SK-N-SH (cell line): Measurements from ENCODE around the gene ZNF705A. TPM values are rescaled to one million over a fixed set of nuclear protein-coding genes. Genes with fewer than 3 reads are reported as not detected.
"Not testable (repeated sequence)": the region's sequence is repeated elsewhere in the genome, so short reads cannot be mapped to it uniquely, and the experiment has no call there.

ENCODE experiments used
- CTCF ChIA-PET: fragments of 300-600, 350-600 bp; formaldehyde crosslinking; extraction: SDS; loops from one replicate; lab custom pipeline; 2021; lab: Yijun Ruan, JAX
- POLR2A ChIA-PET: fragments of 350-600 bp; sonication (Branson Sonifier 250); formaldehyde crosslinking; extraction: SDS; loops from one replicate; lab custom pipeline; 2020; ENCODE audit warnings: antibody characterized with exemption, inconsistent platforms; lab: Yijun Ruan, JAX
- DNase-seq: peaks from one replicate; pipeline ENCODE4 v3.0.0; 2012
- H2AFZ ChIP-seq: fragments of 200-600 bp; sonication (generic); 2 replicates; pipeline ENCODE4 v1.8.1; 2016; ENCODE audit warnings: antibody characterized with exemption, mild to moderate bottlenecking, low read depth
- H3F3A ChIP-seq: fragments of 200-600 bp; sonication (generic); replicated peaks from 2 replicates; pipeline ENCODE3; 2016; ENCODE audit warnings: antibody characterized with exemption, mild to moderate bottlenecking; ENCODE audit not compliant: insufficient read depth
- H3K27ac ChIP-seq, 2 experiments: fragments of 200-500 bp in 1 of 2; fragments of 200-600 bp in 1 of 2; sonication (Bioruptor generic) in 1 of 2; sonication (generic), shearing (Covaris generic) in 1 of 2; 2 replicates each; pipeline versions ENCODE4 v1.5.1 to v1.6.1; 2014 to 2016; ENCODE audit warnings: low read depth in 2 of 2, inconsistent platforms in 1 of 2, low read length in 1 of 2, mild to moderate bottlenecking in 1 of 2, mixed read lengths in 1 of 2
- H3K27me3 ChIP-seq: fragments of 200-600 bp; sonication (generic), shearing (Covaris generic); 2 replicates; pipeline ENCODE4 v1.6.1; 2016; ENCODE audit warnings: mixed run types; ENCODE audit not compliant: insufficient read depth
- H3K36me3 ChIP-seq, 2 experiments: fragments of 200-500 bp in 1 of 2; fragments of 200-600 bp in 1 of 2; sonication (Bioruptor generic) in 1 of 2; sonication (generic) in 1 of 2; replicated peaks in 1 of 2; 2 replicates each; pipeline versions ENCODE3 to v1.5.1; 2014 to 2016; ENCODE audit warnings: low read length in 1 of 2, mild to moderate bottlenecking in 1 of 2; ENCODE audit not compliant: insufficient read depth in 2 of 2, control insufficient read depth in 1 of 2
- H3K4me1 ChIP-seq, 2 experiments: fragments of 200-500 bp in 1 of 2; fragments of 200-600 bp in 1 of 2; sonication (Bioruptor generic) in 1 of 2; sonication (generic), shearing (Covaris generic) in 1 of 2; 2 replicates each; pipeline versions ENCODE4 v1.5.1 to v1.6.1; 2014 to 2016; ENCODE audit warnings: low read depth in 1 of 2, low read length in 1 of 2, mixed run types in 1 of 2; ENCODE audit not compliant: insufficient read depth in 2 of 2, control insufficient read depth in 1 of 2
- H3K4me2 ChIP-seq: fragments of 200-600 bp; sonication (generic), shearing (Covaris generic); 2 replicates; pipeline ENCODE4 v1.6.1; 2017; ENCODE audit warnings: mixed run types
- H3K4me3 ChIP-seq, 2 experiments: fragments of 200-500 bp in 1 of 2; fragments of 200-600 bp in 1 of 2; sonication (Bioruptor generic) in 1 of 2; sonication (generic), shearing (Covaris generic) in 1 of 2; 2 replicates each; pipeline versions ENCODE4 v1.5.1 to v1.8.1; 2014 to 2016; ENCODE audit warnings: low read depth in 2 of 2, inconsistent platforms in 1 of 2, low read length in 1 of 2, mild to moderate bottlenecking in 1 of 2, mixed read lengths in 1 of 2, moderate library complexity in 1 of 2
- H3K79me2 ChIP-seq: fragments of 200-600 bp; sonication (generic); 2 replicates; pipeline ENCODE4 v1.8.1; 2017; ENCODE audit warnings: mild to moderate bottlenecking; ENCODE audit not compliant: insufficient read depth
- H3K9ac ChIP-seq: fragments of 200-600 bp; sonication (generic); 2 replicates; pipeline ENCODE4 v1.6.1; 2017; ENCODE audit warnings: mixed run types
- H3K9me2 ChIP-seq: fragments of 200-600 bp; sonication (generic); 2 replicates; pipeline ENCODE4 v1.6.1; 2017; ENCODE audit warnings: mixed run types
- H3K9me3 ChIP-seq: fragments of 200-600 bp; sonication (generic); 2 replicates; pipeline ENCODE4 v1.6.1; 2017; ENCODE audit warnings: mixed run types, mild to moderate bottlenecking, moderate library complexity
- H4K20me1 ChIP-seq: fragments of 200-600 bp; sonication (generic); 2 replicates; pipeline ENCODE4 v1.6.1; 2017; ENCODE audit warnings: mild to moderate bottlenecking, mixed run types; ENCODE audit not compliant: insufficient read depth
- CHD2 ChIP-seq: fragments of 150-350 bp; IDR thresholded peaks from 2 replicates; pipeline ENCODE4 v1.6.1; 2018; ENCODE audit warnings: low read length; ENCODE audit not compliant: partially characterized antibody
- FOXM1 ChIP-seq: IDR thresholded peaks from 2 replicates; pipeline ENCODE4 v1.4.0; 2012; ENCODE audit warnings: low read depth, mild to moderate bottlenecking
- GATA2 ChIP-seq: sonication (generic); formaldehyde crosslinking; IDR thresholded peaks from 2 replicates; pipeline ENCODE4 v1.5.0; 2020; ENCODE audit warnings: mild to moderate bottlenecking, missing genetic modification reagents
- POLR2AphosphoS5 ChIP-seq: IDR thresholded peaks from 2 replicates; pipeline ENCODE4 v1.6.1; 2012; ENCODE audit warnings: low read depth, low read length
- RAD21 ChIP-seq: IDR thresholded peaks from 2 replicates; pipeline ENCODE4 v1.6.1; 2012; ENCODE audit warnings: mild to moderate bottlenecking, low read length
- TCF12 ChIP-seq: IDR thresholded peaks from 2 replicates; pipeline ENCODE4 v1.4.0; 2012
- USF1 ChIP-seq: IDR thresholded peaks from 2 replicates; pipeline ENCODE4 v1.4.0; 2012; ENCODE audit warnings: low read depth, borderline replicate concordance
- WGBS: methylation state at CpG from one replicate; pipeline ENCODE4 v1.1.6; 2017; ENCODE audit warnings: low lambda C conversion rate; 5-methylcytosine and 5-hydroxymethylcytosine counted together
- polyA plus RNA-seq, 3 experiments: library from polyadenylated mRNA; depleted of rRNA; stranded (reverse); fragments of >200 nt; gene quantifications; 2 replicates each; pipeline ENCODE4 v1.2.3, GENCODE V29; 2012

Gene ZNF705A
- polyA plus RNA-seq, 1 of the 3 experiments (the other 2 are of a cell fraction): not detected

- H2AFZ ChIP-seq, H3K4me1 ChIP-seq, H3K9me2 ChIP-seq, H3K9me3 ChIP-seq, H3K27me3 ChIP-seq, DNase-seq, H4K20me1 ChIP-seq, H3F3A ChIP-seq, H3K79me2 ChIP-seq, H3K9ac ChIP-seq, H3K27ac ChIP-seq, CTCF ChIA-PET, H3K4me2 ChIP-seq, H3K36me3 ChIP-seq, POLR2A ChIA-PET, H3K4me3 ChIP-seq: not testable (repeated sequence)
- WGBS: 67% methylated on average over 5 of the region's 16 CpGs
These were observed 65.5 kb downstream of the ZNF705A start for GRCh38 chr12:8222303-8222702.

DNA sequence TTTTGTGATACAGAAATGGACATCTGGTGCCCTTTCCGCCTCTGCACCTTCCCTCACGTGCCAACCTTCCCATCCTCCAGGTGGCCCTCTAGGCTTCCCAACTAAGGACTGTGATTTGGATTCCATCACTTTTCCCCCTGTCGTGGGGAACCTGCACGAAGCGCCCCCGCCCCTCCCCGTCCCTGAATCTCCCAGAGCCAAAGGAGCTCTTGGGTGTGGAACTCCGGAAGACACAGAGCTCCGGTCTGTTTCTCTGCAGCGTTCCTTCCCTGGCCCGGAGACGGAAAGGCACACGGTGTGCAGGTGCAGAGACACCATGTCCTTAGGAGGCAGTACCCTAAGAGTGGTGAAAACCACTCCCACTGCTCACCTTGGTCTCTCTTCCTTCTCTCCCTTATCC, 66.8 kb downstream of the ZNF705A start:
- H3F3A ChIP-seq, H3K4me3 ChIP-seq, POLR2A ChIA-PET, H3K27me3 ChIP-seq, H3K79me2 ChIP-seq, H3K9me2 ChIP-seq, H3K4me2 ChIP-seq, H3K36me3 ChIP-seq, CTCF ChIA-PET, H4K20me1 ChIP-seq, H3K9me3 ChIP-seq, H3K27ac ChIP-seq, H3K4me1 ChIP-seq, H3K9ac ChIP-seq, H2AFZ ChIP-seq, DNase-seq: not testable (repeated sequence)
- WGBS: 55% methylated on average over 9 of the region's 13 CpGs

GRCh38 chr12:8224782-8225181, 68.0 kb downstream of the ZNF705A start:
- DNase-seq, H3K27ac ChIP-seq, H3K4me3 ChIP-seq, POLR2A ChIA-PET, H2AFZ ChIP-seq, H3K9ac ChIP-seq, CTCF ChIA-PET, H3K4me1 ChIP-seq, H3K36me3 ChIP-seq, H3K9me2 ChIP-seq, H3K9me3 ChIP-seq, H3K4me2 ChIP-seq, H3K79me2 ChIP-seq, H3K27me3 ChIP-seq, H4K20me1 ChIP-seq, H3F3A ChIP-seq: not testable (repeated sequence)
- WGBS: 86% methylated on average over 7 of the region's 11 CpGs

DNA sequence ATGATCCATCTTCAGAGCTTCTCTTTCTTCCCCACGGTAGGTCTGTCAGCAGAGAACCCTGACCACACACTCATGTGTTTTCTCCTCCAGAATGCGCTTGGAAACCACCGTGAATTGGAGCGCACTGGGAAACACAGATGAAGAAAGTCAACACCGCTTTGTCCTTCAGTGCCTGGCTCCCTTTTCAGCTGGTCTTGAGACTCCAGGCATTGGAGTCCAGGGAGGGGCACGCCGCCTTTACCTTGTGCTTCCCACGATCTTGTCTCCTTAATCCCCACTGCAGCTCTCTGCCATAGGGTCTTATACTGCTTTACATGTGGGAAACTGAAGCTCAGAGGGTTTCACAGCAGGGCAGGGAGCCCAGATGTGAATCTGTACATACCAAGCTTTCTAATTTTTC, 69.5 kb downstream of the ZNF705A start:
- Histone ChIP-seq H4K20me1 (no peaks in the 10 kb centered on the region), H3K4me2 (no peak overlapping the region), H3K9me2 (no peaks in the 10 kb centered on the region), H3K27ac (no peak overlapping the region), H3F3A (no peaks in the 10 kb centered on the region), H3K79me2 (no peaks in the 10 kb centered on the region), H3K27me3 (no peaks in the 10 kb centered on the region)
- no peak for DNase-seq
- POLR2A ChIA-PET: no interaction called here
- TF ChIP-seq TCF12 (no peak), RAD21 (no peak), USF1 (no peak), FOXM1 (no peak), POLR2AphosphoS5 (no peak), GATA2 (CRISPR knock-in tag) (no peak), CHD2 (no peak)
- TF ChIP-seq, all 33 proteins: peak for 0
- Histone ChIP-seq H3K9me3 (no peaks in the 10 kb centered on the region), H3K9ac (no peak overlapping the region), H3K4me3 (no peak overlapping the region), H2AFZ (no peak overlapping the region), H3K4me1 (no peaks in the 10 kb centered on the region), H3K36me3 (no peaks in the 10 kb centered on the region)
- CTCF ChIA-PET: no interaction called here
- WGBS: 87% methylated on average over 8 of the region's 8 CpGs

DNA sequence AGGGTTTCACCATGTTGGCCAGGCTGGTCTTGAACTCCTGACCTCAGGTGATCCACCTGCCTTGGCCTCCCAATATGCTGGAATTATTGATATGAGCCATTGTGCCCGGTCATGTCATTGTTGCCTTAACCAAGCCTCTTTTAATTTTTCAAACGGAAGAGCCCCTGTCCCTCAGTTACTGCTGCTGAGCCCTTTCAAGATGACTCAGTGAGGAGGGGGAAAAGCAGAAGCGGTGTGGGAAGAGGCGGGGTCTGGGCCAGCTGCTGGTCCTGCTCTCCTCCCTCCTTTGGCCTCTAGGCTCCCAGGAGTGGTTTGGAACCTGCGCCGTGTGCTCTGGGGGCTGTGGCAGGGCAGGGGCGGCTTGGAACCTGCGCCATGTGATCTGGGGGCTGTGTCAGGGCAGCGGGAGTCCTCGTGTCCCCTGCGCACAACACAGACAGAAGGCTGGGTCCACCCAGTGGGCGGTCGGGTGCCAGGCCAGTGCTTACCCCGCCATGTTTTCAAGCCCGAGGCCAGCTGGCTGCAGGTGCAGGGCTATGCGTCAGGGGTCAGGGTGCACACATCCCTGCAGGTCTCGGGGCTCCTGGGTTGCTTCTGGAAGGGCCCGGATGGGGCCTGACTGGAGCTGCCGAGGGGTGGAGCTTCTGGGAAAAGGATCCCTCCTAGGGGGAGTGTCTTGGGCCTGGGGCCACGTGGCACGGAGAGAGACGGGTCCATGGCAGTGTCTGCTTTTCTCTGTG, 70.3 kb downstream of the ZNF705A start, which contains the start of gene FAM90A1:
Gene FAM90A1 (minus strand): TSS at position 627 of the 740 bp plus-strand sequence. CDS start 2,786 bp downstream, outside the sequence.
- 81% methylated on average over 7 of the region's 22 CpGs for WGBS
- H3K79me2 ChIP-seq, H2AFZ ChIP-seq, H3K27me3 ChIP-seq, H3K4me2 ChIP-seq, H3K4me1 ChIP-seq, H3K36me3 ChIP-seq, H3F3A ChIP-seq, DNase-seq, H3K9ac ChIP-seq, H3K27ac ChIP-seq, POLR2A ChIA-PET, H4K20me1 ChIP-seq, H3K4me3 ChIP-seq, H3K9me3 ChIP-seq, H3K9me2 ChIP-seq: not testable (repeated sequence)
- CTCF ChIA-PET: interaction anchor here (0.6 kb wide), 1 partner anchor 119 kb away, joined by 3 read pairs; no protein-coding TSS in a partner anchor
